GM21515 (cell line): ENCODE data around the gene OARD1.
"Not testable (repeated sequence)": the region's sequence is repeated elsewhere in the genome, so short reads cannot be mapped to it uniquely, and the experiment has no call there.

Source experiments
- ATAC-seq: cut with Tn5 transposase; IDR thresholded peaks from one replicate; pipeline ENCODE4 v1.9.1; 2021; ENCODE audit not compliant: unreplicated experiment

Gene OARD1, protein sequence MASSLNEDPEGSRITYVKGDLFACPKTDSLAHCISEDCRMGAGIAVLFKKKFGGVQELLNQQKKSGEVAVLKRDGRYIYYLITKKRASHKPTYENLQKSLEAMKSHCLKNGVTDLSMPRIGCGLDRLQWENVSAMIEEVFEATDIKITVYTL

DNA sequence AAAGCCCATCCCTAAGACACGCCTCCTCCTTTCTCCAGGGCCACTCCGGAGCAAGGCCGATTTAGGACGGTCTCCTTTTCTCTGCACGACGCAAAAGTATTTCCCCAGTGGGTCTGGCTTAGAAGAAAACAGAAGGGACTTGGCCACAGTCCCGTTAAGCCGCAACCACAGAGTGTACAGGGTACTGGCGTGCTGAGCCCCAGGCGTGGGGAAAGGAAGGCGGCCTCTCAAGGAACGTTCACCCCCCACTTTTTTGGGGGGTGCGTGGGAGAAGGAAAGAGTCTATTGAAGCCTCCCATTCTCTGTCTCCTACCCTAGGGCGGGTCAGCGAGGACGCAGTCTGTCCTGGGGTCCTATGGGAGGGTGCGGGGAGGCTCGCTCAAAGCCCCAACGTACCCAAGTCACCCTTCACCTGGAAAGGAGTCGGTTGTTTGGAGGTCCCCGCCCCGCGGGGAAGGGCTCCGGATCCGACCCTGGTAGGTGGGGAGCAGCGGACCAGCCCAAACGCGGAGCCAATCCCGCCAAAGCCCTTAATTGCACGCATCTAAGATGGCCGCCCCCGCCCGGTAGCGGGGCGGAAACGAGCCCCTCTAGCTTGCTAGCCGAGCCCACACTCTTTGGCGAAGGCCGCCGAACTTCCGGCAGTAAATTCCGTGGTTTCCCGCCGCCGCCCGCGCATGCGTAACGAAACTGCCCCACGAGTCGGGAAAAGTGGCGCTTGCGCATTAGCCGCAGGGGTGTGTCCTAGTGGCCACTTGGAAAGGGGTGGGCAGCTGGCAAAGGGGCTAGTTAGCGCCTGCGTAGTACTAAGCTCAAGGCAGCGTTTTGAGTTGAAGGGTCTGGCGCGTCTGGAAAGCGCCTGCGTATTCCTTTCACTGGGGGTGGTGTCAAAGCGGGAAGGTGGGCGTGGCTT is at the start of gene OARD1:
Gene OARD1 (minus strand): TSS at position 434 of the 913 bp plus-strand sequence. CDS start 722 bp downstream, outside the sequence.
- ATAC-seq, result peak; percentile 64

DNA sequence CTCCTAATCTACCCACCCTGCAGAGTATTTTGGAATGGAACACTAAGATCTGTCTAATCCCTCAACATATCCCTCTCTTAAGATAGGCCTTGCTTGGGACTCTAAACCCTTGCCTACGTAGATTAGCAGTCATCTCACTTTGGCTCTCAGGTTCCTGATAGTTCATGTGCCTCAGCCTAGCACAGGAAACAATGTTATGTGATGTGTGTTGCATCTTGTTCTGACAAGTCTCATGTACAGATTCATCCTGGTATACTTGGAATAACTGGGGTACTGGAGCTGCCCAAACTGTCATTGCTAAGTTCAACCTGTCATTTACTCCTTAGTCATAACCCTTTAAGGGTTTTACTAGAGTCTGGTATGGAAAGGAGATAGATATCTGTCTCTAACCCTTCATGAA is 47.9 kb upstream of the OARD1 start:
- no peak for ATAC-seq

DNA sequence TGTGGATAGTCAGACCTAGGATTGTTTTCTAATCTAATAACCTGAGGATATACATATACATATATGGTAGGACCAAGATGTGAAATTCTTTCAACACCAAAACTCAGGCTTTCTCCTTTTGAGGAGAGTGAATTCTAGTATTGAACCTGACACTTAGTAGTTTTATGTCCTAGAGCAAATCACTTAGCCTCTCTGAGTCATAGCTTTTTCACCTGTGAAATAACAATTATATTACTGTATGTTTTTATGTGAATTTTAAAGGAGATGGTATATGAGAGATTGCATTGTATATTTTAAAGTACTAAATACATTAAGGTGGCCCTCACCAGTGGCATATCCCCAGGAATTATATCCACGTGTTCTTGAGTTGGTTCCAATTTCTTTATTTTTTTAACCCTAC is 47.4 kb upstream of the OARD1 start:
- no peak for ATAC-seq

DNA sequence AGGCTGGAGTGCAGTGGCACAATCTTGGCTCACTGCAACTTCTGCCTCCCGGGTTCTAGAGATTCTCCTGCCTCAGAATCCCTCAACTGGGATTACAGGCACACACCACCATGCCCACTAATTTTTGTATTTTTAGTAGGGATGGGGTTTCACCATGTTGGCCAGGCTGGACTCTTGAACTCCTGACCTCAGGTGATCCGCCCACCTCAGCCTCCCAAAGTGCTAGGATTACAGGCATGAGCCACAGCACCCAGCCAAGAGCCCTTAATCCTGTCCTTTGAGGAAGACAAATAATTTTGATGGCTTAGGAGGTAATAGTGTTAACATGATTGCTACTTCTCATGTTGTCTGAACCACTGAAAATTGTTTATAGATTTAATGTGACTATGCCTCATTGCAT is 42.9 kb upstream of the OARD1 start:
- ATAC-seq, result not testable (repeated sequence)

DNA sequence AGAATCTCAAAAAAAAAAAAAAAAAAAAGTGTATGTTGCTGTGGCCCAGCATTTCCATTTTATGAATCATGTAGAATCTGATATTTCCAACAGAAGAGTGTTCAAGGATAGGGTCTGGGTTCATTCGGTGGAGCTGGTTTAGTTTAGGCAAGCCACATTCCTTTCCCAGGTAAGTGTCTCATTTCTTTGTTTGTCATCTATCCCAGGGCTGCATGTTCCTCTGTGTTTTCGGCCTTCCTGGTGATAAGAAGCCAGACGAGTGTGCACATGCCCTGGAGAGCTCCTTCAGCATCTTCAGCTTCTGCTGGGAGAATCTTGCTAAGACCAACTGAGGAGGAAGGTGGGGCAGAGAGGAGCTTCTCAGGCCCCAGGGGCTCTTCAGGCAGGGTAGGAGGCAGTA is 38.9 kb upstream of the OARD1 start:
- no peak for ATAC-seq

DNA sequence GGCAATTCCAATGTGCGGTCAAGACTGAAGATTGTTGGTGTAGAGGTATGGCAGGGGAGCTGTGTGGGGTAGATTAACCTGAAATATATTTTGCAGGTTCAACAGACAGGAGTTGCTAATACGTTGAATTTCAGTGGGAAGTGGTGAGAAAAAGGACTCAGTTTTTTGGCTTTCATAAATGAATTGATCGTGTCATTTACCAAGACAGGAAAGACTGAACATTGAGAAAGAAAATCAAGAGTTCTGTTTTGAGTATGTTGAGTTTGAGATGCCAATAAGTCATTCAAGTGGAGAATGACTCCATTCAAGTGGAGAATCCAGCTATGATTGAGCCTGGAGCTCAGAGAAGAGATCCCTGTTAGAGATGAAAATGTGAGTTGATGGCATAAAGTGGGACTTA is 31.7 kb upstream of the OARD1 start:
- ATAC-seq, result no peak

DNA sequence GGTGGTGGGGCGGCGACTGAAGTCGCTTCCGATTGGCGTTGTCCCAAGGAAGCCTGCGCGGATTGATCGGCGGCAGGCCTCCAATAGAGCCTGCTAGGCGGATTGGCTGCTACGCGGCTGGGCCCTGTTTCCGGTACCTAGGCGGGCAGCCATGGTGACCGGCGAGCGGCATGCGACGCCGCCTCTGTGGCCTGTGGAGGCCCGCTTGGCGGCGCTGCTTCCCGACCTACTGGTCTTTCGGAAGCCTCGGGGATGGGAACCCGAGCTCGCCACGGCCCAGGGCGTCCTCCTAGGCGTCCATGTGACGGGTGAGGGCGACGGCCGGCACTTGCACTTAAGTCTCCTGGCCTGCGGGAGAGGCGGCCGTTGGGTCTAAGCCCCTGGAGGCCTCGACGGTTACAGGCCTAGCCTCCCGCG is 28.7 kb upstream of the OARD1 start:
- no peak for ATAC-seq

DNA sequence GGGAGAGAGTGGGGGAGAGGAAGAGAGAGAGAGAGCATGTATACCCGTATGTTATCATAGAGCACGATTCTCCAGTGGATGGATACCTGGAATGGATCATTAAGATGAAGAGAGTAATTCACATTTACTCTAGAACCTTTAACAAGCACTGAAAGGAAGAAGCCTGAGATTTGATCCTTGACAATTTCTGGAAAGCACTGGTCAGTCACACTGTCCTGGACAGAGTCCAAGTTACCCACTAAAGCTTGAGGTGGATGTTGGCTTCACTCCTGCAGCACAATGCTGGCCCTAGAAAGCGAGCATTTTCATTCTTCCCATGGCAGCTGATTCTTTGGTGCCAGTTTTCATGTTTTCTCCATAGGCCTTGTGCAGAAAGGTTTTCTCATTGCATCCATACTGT is 26.2 kb upstream of the OARD1 start:
- ATAC-seq, result no peak

DNA sequence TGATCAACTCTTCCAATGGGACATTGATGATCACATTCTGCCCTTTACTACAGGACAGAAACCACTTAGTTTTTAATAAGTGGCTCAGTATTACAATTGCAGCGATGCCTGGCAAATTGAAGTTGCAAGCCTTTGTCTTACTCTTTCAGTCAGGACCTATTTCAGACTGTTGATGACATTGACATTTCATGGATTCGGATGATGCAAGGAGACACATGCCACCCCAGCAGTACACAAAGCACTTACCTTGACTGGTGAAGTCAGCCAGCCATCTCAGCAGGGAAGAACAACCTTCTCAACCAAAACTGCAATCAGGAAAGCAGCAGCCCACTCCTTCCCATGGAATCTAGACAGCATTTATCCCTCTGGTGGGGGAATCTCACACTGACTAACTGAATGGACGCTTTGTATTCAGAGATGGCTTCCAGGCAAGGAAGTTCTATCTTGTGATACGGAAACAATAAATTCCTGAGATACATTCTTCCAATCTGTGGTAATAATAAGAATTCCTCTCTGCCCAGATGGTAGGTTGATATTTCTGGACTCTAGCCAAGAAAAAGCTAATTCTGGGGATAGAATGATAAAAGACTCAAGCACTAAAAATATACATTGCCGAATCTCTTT is 25.4 kb upstream of the OARD1 start:
- ATAC-seq, result no peak

DNA sequence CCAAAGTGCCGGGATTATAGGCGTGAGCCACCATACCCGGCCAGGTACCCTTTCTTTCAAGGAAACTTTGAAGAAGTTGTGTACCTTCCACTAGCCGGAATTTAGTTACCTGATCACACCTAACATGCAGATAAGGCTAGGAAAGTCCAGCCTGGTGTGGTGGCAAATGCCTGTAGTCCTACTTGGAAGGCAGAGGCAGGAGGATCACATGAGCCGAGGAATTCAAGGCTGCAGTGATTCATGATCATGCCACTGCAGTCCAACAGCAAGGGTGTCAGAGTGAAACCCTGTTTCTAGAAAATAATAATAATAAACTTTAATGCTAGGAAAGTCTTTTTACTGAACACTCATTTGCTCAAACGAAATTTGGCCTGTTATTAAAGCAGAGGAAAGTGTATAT is 21.6 kb upstream of the OARD1 start:
- no peak for ATAC-seq

DNA sequence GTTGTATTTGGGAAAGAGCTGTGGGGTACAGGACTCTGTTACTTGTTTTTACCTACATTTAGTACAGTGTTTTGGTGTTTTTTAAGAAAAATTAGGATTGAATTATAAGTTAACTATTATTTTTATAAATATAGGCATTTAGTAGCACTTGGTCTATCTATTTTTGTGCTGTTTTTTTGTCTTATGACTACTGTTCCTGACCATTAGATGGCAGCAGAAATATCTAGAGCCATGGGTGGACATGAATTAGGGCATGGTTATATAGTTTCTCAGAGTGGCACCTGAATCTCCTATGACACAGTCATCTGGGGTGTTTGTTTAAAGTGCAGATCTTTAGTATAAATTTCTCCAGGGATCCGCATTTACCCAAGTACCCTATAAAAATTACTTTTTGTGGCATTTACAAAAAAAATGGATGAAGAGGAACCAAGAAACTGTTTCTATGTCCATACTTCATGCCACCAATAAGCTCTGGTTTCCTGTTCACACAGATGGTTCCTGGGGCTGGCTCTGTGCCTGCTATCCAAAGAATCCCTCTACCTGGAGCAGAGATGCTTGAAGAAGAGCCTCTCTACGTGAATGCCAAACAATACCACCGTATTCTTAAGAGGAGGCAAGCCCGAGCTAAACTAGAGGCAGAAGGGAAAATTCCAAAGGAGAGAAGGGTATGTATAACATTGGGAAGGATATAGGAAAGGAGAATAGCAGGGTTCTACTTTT is 20.4 kb upstream of the OARD1 start:
- no peak for ATAC-seq

DNA sequence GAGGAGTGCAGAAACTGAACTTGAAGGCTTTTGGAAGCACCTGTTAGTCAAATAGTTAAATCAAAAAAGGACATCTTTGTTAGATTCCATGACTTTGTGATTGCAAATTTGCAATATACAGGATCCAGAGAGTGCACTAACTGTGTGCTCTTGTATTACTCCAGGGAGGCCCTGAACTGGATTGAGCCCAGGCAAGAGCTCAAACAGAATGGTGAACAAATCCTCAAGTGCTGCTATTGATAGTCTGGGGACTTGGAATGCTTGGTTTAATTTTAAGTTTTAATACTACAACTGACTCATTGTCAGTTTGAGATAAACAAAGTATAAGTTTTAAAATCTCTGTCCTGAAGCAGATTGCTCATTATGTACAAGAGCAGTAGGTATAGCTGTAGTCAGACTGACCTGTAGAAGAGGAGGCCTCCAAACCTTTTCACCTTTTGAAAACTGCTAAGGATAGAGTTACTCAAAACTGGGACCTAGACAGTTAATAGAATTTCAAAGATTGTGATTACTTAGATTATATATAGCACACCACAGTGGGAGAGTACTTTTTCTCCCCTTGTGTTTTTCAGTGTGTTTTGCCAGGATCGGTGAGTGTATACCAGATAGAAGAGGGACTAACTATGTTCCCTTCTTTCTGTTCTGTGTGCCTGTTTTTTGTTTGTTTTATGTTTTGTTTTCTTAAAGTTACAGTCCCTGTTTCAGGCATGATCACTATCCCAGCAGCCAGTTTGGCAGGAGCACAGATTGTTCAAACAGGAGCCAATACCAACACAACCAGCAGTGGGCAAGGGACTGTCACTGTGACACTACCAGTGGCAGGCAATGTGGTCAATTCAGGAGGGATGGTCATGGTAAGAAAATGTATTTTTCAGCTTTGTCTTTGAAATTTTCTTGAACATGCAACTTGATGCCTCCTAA is 18.9 kb upstream of the OARD1 start:
- no peak for ATAC-seq

DNA sequence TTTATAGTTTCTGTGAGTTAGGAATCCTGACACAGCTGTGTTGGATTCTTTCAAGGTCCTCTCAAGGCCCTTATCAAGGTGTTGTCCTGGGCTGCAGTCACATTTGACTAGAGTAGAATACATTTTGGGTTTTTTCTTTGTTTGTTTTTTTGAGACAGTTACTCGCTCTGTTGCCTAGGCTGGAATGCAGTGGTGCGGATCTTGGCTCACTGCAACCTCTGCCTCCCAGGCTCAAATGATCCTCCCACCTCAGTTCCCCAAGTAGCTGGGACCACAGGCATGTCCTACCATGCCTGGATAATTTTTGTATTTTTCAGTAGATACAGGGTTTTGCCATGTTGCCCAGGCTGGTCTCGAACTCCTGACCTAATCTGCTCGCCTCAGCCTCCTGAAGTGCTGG is 16.3 kb upstream of the OARD1 start:
- no peak for ATAC-seq

DNA sequence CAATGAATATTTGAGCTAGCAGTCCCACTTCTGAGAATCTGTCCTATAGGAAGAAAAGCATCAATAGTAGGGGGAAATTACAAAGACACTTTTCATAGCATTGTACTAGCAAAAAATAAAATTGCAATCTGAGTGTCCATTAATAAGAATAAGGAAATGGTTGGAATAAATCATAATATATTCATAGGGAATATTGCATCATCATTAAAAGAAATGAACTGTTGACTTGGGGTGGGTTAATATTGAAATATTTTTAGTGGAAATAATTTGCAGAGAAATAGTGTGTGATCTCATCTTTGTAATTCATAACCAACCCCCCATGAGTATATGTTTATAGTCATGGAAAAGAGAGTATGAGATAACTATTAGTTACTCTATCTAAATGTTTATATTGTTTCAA is 13.0 kb upstream of the OARD1 start:
- no peak for ATAC-seq

DNA sequence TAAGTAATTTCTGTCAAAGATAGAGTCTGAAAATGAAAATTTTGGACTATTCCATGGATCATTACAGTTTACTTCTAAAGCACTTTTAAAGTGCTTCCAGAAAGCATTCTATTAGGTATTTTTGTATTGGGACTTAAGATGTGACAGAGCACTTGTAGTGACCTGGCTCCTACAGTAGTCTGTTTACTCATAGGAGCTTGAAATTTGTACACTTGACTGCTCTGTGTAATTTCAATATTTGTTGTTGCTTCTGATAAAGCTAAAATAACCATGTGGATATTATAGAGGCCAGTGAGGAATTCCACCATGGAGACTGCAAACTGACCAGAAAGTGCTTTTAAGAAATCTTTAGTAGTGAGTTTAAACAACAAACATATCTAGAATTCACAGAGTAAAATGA is 10.9 kb upstream of the OARD1 start:
- ATAC-seq, result no peak

DNA sequence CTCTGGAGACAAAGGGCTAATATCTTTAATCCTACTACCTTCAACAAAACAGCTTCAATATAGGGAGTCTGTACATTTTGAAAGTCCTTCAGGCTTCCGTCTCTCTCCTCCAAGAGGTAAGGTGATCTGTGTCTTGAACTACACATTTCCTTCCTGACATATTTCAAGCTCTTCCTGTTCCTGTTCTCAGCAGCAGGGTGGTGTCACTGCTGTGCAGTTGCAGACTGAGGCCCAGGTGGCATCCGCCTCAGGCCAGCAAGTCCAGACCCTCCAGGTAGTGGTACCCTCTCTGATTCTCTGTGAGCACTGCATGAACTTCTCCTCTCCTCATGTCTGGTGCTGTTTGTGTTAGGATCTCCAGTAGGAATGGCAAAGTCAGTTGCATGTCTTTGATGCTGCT is 8.5 kb upstream of the OARD1 start:
- no peak for ATAC-seq

DNA sequence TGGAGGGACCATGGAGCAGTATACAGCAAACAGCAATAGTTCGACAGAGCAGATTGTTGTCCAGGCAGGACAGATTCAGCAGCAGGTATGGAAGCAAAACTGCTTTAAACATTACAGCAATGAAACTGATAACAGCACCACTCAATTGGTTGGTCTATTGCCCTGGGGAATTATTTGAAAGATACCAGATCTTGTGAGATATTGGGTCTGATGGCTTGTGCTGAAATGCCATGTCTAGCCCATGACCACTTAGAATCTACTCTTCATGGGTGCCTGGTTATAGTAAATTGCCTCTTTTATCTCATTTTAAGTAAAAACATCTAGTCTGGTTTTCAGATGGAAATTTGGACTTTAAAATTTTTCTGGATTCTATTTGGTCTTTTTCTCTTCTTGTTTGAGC is 6.9 kb upstream of the OARD1 start:
- ATAC-seq, result no peak

DNA sequence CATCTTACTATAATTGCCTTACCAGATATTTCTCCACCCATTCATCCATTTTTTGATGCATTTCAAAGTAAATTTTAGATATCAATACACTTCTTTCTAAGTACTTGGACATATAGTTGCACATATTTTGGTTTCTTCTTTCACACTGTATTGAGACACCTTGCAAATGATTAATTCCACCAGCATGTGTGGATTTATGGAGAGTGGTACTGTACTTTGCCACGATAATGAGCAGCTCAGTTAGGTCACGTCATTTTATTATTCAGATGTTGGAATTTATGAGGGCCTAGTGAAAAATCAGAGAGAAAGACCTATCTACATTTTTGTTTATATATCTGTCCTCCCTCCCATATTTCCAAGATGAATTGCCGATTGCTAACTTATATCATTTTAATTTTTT is 5.9 kb upstream of the OARD1 start:
- ATAC-seq, result no peak

DNA sequence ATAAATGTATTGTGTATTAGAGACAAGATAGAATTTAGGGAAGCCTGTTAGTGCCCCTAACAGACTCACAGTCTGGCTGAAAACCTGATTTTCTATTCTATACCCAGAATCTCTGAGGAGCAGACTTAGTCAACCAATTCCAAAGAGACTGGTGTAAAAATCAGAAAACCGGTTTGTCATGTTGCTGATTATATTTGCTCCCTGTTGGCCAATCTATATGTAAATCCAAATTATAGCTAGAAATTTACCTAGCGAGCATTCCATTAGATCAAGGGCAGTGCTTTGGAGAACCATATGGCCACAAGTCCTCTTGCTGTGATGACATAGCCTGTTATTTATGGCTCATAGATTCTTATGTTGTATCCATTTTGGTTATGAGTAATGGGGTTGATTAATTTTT is 5.4 kb upstream of the OARD1 start:
- no peak for ATAC-seq
